ENCODE measurements around the gene BUD13.

The BUD13 gene

GRCh38 chr11:116750070-116750718 lies 22.6 kb downstream of the BUD13 start:
- no peak for DNase-seq (ENCODE audit: low read depth in 2 of 2)

GRCh38 chr11:116742104-116742503 lies 30.7 kb downstream of the BUD13 start:
- no peak for DNase-seq (ENCODE audit: low read depth in 2 of 2)

GRCh38 chr11:116740741-116741140 lies 32.0 kb downstream of the BUD13 start:
- no peak for DNase-seq (ENCODE audit: low read depth in 2 of 2)

DNA sequence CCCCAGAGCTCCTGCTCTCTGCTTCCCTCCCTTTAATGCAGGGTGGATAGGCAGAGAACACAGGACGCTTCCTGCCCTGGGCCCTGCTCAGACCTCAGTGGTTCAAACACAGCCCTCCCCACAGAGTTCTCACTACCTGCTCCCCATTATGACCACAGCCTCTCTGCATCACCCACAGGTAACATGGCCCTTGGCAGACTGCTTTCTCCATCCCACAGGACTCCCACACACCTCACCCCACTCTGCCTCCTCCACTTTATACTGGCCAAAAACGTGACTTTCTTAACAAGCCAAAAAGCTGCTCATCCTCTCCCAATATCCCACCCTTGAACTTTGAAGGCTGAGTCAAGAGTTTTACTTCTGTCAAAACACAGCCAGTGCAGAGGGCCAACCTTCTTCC lies 33.8 kb downstream of the BUD13 start:
- no peak for DNase-seq (ENCODE audit: low read depth in 2 of 2)

DNA sequence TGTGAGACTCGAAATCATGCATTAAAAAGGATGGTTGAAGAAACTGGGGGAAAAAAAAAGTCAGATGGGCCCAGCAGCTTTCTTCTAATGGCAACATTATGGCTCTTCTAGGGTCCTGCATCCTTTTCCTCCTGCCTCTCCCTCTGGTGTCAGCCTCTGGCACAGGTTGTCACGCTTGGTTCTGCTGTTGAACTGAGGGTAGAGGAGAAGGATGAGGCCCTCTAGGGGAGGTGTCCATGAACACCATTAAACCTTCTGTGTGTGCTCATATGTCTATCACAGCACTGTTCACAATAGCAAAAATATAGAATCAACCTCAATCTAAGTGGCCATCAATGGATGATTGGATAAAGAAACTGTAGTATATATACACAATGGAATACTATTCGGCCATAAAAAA lies 36.0 kb downstream of the BUD13 start:
- DNase-seq (ENCODE audit: low read depth in 2 of 2) = no peak

DNA sequence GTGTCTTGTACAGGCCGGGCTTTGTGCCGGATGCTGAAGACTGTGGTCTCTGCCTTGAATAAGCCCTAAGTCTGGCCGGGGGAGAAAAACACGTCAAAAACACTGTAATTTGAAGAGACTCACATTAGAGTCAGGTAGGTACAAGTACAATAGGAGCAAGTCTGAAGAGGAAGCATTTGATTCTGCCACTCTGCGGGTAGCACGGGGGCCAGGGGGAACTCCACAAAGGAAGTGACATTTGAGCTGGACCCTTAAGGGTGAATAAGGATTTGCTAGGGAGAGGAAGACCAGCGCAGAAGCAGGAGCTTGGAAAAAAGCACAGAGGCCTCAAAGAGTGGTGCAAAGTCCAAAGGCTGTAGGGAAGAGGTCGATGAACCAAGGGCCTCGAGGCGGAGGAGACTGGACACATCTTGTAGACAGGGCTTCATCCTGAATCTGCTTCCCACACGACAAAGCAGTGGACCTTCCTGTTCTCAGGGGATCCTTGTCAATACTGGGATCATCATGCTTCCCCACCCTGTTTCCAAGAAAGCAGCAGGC lies 38.7 kb downstream of the BUD13 start:
- no peak for DNase-seq (ENCODE audit: low read depth in 2 of 2)

DNA sequence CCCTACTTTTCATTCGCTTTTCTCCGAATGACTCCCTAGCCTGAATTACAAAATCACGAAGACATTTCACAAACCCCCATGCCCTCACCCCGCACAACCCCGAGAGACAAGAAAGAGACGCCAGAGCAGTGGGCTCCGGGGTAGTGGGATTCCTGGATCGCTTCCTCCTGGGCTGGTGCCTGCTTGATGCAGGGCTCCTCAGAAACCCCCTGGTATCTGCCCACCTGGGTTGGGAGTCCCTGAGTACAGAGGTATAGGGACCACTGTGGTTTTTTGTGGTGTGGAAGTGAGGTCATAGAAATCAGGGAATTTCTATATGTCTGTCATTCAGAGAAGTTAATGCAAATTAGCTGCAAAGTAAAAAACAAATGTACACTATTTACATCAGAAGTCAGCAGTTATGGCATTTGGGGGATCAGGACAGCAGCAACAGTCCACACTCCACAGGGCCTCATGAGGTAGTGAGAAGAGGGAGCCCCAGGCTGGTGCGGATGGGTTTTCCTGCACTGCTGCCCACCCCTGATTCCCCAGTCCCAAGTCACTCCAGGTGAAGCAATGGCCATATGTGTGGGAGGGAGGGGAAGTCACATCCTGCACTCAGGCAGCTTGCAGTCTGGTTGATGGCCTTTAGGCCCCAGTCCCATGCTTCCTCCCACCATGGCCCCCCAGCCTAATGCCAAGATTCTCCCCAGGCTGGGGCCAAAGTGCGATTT lies 39.6 kb downstream of the BUD13 start:
- no peak for DNase-seq (ENCODE audit: low read depth in 2 of 2)

DNA sequence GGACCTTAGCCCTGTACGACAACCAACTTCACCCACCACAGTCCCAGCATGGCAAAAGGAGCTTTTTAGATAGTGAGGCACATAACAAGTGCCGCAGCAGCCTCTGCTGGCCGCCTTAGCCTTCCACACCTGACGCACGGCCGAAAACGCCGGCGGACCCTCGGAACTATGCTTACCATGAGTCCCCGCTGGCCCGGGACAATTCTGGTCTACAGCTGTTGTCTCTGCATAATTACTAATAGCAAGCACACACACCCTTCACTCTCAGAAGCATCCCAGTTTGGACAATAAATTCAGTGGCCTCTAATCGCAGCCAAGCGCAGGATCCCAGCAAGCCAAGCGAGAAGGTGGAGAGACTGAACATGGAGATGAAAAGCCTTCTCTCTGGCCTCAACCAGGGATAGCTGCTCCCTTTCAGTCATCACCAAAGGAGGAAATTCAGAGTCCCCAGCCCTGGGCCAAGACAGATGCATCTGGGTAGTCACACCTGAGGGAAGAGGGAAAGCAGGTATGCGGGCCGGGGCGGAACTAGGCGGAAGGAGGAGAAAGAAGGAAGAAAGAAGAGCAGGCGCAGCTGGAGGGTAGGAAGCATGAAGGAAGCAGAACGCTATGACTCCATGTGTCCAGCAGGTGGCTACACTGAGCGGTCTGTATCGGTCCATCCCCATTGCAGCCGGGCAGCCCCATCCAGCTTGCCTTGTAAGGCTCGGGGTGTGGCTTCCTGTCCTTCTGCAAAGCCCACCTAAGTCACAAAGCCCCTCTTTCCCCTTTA lies 40.3 kb downstream of the BUD13 start:
- DNase-seq (ENCODE audit: low read depth in 2 of 2) = peak; percentile 8 to 34

DNA sequence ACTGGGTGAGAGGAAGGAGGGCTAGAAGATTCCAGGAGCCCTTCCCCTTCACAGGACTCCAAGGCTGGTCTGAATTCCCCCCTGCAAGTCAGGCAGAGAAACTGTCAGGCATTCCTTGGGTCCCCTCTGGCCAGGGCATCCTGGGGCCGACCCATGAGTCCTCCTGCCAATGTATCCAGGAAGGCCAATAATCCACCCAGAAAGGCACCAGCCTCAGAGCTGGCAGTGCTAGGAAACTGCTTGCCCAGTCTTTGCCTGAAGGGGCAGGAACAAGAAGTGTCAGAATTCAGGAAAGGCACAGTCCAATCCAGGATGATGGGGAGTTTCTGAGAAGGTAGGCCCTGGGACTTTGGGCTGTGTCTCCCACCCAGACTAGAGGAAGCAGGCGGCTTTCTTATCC lies 41.0 kb downstream of the BUD13 start:
- no peak for DNase-seq (ENCODE audit: low read depth in 2 of 2)

DNA sequence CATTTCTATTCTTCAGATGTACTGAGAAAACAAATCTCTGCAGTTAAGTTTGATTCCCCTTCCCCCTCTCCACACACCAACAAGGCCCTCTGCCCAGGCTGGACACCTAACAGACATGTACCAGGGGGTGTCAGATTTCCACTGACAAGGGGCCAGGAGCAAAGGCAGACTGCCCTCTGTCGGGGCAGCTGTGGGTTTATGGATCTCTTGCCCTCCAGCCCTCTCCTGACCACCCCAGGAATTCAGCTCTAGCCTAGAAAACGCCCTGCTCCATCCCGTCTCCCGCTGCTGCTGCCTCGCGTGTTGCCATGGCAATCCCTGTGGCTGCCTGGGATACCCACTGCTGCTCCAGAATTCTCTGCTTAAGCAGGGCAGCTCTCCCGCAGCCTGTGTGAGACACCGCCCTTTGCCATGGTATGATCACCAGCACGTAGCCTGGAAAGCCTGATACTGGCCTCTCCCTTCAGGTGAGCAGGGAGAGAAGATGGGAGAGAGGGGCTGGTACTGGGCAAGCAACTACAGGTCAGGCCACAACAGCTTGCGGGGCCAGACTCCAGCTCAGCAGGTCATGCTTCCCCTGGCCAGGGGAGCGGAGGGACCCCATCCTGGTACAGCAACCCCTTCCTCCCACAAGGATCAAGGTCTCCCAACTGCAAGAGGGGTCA lies 41.6 kb downstream of the BUD13 start:
- no peak for DNase-seq (ENCODE audit: low read depth in 2 of 2)

DNA sequence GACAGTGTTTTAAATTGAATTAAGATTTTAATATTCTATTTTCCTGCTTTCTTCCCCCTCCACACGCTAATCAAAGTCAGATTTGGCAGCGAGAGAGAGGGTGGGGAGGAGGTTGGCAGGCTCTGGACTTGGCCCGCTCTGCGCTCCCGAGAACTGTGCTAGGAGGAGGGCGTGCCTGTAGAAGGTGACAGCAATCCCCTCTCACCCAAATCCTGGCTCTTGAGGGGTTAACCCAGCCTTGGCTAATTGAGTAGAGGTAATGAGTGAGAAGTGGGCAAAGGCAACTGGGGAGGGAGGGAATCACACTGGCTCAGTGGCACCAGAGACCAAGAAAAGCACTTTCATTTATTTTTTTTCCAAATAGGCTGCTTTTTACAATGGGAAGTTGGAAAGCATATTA lies 42.2 kb downstream of the BUD13 start:
- no peak for DNase-seq (ENCODE audit: low read depth in 2 of 2)

- no peak for DNase-seq (ENCODE audit: low read depth in 2 of 2)
Observed at GRCh38 chr11:116730241-116730561, 42.6 kb downstream of the BUD13 start.

- no peak for DNase-seq (ENCODE audit: low read depth in 2 of 2)
Observed at GRCh38 chr11:116729501-116730240, 43.1 kb downstream of the BUD13 start.

- no peak for DNase-seq (ENCODE audit: low read depth in 2 of 2)
Observed at GRCh38 chr11:116727990-116728389, 44.8 kb downstream of the BUD13 start.

- no peak for DNase-seq (ENCODE audit: low read depth in 2 of 2)
Observed at GRCh38 chr11:116725434-116726221, 47.2 kb downstream of the BUD13 start.

GRCh38 chr11:116724813-116725212 lies 48.0 kb downstream of the BUD13 start:
- DNase-seq (ENCODE audit: low read depth in 2 of 2) = no peak

DNA sequence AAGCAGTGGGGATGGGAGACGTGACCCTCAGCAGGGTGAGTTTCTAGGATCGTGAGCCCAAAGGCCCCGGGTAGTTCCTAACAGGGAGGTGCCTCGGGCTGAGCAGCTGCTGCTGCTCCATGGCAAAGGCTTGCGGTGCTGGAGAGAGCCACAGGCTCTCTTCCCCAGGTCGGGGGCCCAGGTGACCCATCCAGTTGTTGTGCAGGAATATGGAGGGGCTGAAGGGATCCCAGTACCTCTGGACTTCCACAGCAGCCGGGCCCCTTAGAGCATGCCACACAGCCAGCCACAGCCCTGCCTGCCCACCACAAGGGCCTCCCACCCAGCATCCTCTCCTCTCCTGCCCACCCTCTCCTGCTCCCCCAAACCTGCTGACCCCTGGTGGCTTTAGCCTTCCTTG lies 49.3 kb downstream of the BUD13 start:
- DNase-seq (ENCODE audit: low read depth in 2 of 2) = no peak

- DNase-seq (ENCODE audit: low read depth in 2 of 2) = no peak
Observed at GRCh38 chr11:116721988-116722387, 50.8 kb downstream of the BUD13 start.

DNA sequence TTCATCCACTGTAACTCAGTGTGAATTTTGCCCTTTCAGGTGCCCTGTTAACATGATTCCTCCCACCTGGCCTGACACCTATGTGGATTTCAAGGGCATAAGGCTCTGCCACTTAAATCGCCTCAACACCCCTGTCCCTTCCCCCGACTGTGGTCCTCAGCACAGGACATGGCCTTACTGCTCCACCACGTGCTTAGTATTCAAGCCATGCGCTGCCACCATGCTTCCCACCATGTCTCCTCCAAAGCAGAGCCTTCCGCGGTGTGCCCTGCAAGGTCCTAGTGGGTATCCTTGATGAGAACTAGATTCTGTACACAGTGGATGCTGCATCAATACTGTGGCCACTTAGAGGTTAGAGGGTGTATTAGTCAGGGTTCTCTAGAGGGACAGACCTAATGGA lies 51.9 kb downstream of the BUD13 start:
- DNase-seq (ENCODE audit: low read depth in 2 of 2) = no peak

GRCh38 chr11:116718955-116719501 lies 53.8 kb downstream of the BUD13 start:
- no peak for DNase-seq (ENCODE audit: low read depth in 2 of 2)

Measured in stimulated activated CD8-positive, alpha-beta memory T cell treated with anti-CD3 and anti-CD28 coated beads, Interleukin-7, amount 100 ng/mL, for 1 hour (primary cell).